HEK293 (cell line): Measurements from ENCODE around the gene C4orf50.

Experiments
- BCL11B ChIP-seq: fragments of 450-650 bp; formaldehyde crosslinking; IDR thresholded peaks from 2 replicates; pipeline ENCODE4 v1.5.1; 2016; ENCODE audit warnings: low read depth, missing biosample characterization, missing genetic modification characterization
- CTCF ChIP-seq: fragments of 450-650 bp; formaldehyde crosslinking; IDR thresholded peaks from 2 replicates; pipeline ENCODE4 v1.5.1; 2016; ENCODE audit warnings: missing biosample characterization, missing genetic modification characterization
- SETDB1 ChIP-seq: IDR thresholded peaks from one replicate; pipeline ENCODE4 v1.6.1; 2017; ENCODE audit warnings: mild to moderate bottlenecking, low read length, moderate library complexity, mixed read lengths; ENCODE audit not compliant: insufficient read length
- ZBTB26 ChIP-seq: fragments of 450-650 bp; formaldehyde crosslinking; optimal IDR thresholded peaks from 2 replicates; pipeline ENCODE3; 2016; ENCODE audit warnings: missing biosample characterization, mild to moderate bottlenecking, missing genetic modification characterization
- ZBTB6 ChIP-seq: fragments of 450-650 bp; formaldehyde crosslinking; IDR thresholded peaks from 2 replicates; pipeline ENCODE4 v1.5.1; 2017; ENCODE audit warnings: missing biosample characterization, missing genetic modification characterization
- ZFP37 ChIP-seq: fragments of 450-650 bp; formaldehyde crosslinking; IDR thresholded peaks from 2 replicates; pipeline ENCODE4 v1.5.1; 2016; ENCODE audit warnings: missing biosample characterization, missing genetic modification characterization
- ZFP69B ChIP-seq: fragments of 450-650 bp; formaldehyde crosslinking; IDR thresholded peaks from 2 replicates; pipeline ENCODE4 v1.5.1; 2016; ENCODE audit warnings: missing biosample characterization, missing genetic modification characterization
- ZNF169 ChIP-seq: fragments of 450-650 bp; formaldehyde crosslinking; IDR thresholded peaks from 2 replicates; pipeline ENCODE4 v1.5.1; 2016; ENCODE audit warnings: missing biosample characterization, missing genetic modification characterization
- ZNF335 ChIP-seq: fragments of 450-650 bp; formaldehyde crosslinking; conservative IDR thresholded peaks from 2 replicates; pipeline ENCODE4 v1.5.1; 2016; ENCODE audit warnings: missing biosample characterization, missing genetic modification characterization
- ZNF350 ChIP-seq: fragments of 450-650 bp; formaldehyde crosslinking; IDR thresholded peaks from 2 replicates; pipeline ENCODE4 v1.5.0; 2017; ENCODE audit warnings: missing biosample characterization, mild to moderate bottlenecking, missing genetic modification characterization
- ZNF37A ChIP-seq: fragments of 450-650 bp; IDR thresholded peaks from 2 replicates; pipeline ENCODE4 v1.5.1; 2018; ENCODE audit warnings: missing biosample characterization, missing genetic modification characterization
- ZNF501 ChIP-seq: fragments of 450-650 bp; formaldehyde crosslinking; IDR thresholded peaks from 2 replicates; pipeline ENCODE4 v1.5.1; 2016; ENCODE audit warnings: missing biosample characterization, missing genetic modification characterization
- ZNF580 ChIP-seq: fragments of 450-650 bp; formaldehyde crosslinking; IDR thresholded peaks from 2 replicates; pipeline ENCODE4 v1.5.1; 2016; ENCODE audit warnings: missing biosample characterization, missing genetic modification characterization

GRCh38 chr4:6008766-6009385 is 9.4 kb downstream of the C4orf50 start:
- TF ChIP-seq CTCF (tag by site-specific recombination) = no peak
- TF ChIP-seq ZBTB6 = no peak
- no peak for TF ChIP-seq ZNF335 (tag by site-specific recombination)
- no peak for TF ChIP-seq ZFP69B (tag by site-specific recombination)
- no peak for TF ChIP-seq ZNF37A (tag by site-specific recombination)
- no peak for TF ChIP-seq SETDB1
- TF ChIP-seq ZNF350 = no peak
- no peak for TF ChIP-seq ZNF169
- TF ChIP-seq ZNF580 = no peak
- TF ChIP-seq BCL11B (tag by site-specific recombination) = no peak
- TF ChIP-seq ZNF501 = no peak
- TF ChIP-seq ZFP37 (tag by site-specific recombination) = no peak
- TF ChIP-seq ZBTB26 (tag by site-specific recombination) = no peak
